BE2C (cell line): Measurements from ENCODE around the gene NR3C2.

ENCODE experiments used
- DNase-seq: peaks from one replicate; pipeline ENCODE4 v3.0.0-alpha.2; 2020
- H3K27me3 ChIP-seq: fragments of 250-450 bp; sonication (Bioruptor Pico); 2 replicates; pipeline ENCODE4 v1.5.1; 2020; ENCODE audit warnings: mild to moderate bottlenecking
- H3K36me3 ChIP-seq: fragments of 250-450 bp; sonication (Bioruptor Pico); 2 replicates; pipeline ENCODE4 v1.5.1; 2020; ENCODE audit warnings: mild to moderate bottlenecking
- H3K4me1 ChIP-seq: fragments of 250-450 bp; sonication (Bioruptor Pico); 2 replicates; pipeline ENCODE4 v1.5.1; 2020
- H3K4me3 ChIP-seq: 2 replicates; pipeline ENCODE4 v1.5.1; 2011; ENCODE audit warnings: low read depth, low read length
- H3K9me3 ChIP-seq: fragments of 250-450 bp; sonication (Bioruptor Pico); 2 replicates; pipeline ENCODE4 v1.5.1; 2020
- CTCF ChIP-seq: IDR thresholded peaks from 2 replicates; pipeline ENCODE4 v1.5.1; 2012; ENCODE audit warnings: mild to moderate bottlenecking, low read depth, low read length

NR3C2 gene

GRCh38 chr4:148227147-148227546 lies 215.1 kb downstream of the NR3C2 start:
- DNase-seq = no peak
- Histone ChIP-seq H3K27me3 (no peaks in the 10 kb centered on the region), H3K36me3 (no peaks in the 10 kb centered on the region), H3K9me3 (no peaks in the 10 kb centered on the region), H3K4me1 (no peaks in the 10 kb centered on the region), H3K4me3 (no peak overlapping the region)
- TF ChIP-seq CTCF = no peak

DNA sequence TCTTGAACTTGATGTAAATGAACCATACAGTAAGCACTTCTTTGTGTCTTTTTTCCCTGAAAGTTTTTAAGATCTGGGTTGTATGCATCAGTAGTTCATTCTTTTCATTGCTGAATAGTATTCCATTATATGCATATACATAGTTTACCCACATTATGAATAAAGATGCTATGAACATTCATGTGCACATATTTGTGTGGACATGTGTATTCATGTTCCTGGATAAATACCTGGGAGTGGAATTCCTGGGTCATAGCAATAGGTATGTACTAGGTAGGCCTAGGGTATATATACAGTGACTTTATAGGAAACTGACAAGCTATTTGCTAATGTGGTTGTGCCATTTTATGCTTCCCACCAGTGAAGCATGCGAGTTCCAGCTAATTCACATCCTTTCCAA lies 215.9 kb downstream of the NR3C2 start:
- H3K9me3 ChIP-seq = no peaks in the 10 kb centered on the region
- H3K4me3 ChIP-seq = no peak overlapping the region
- H3K27me3 ChIP-seq = no peaks in the 10 kb centered on the region
- no peaks in the 10 kb centered on the region for H3K4me1 ChIP-seq
- no peak for DNase-seq
- TF ChIP-seq CTCF = no peak
- H3K36me3 ChIP-seq = no peaks in the 10 kb centered on the region

GRCh38 chr4:148225639-148226038 lies 216.6 kb downstream of the NR3C2 start:
- H3K4me3 ChIP-seq = no peak overlapping the region
- no peaks in the 10 kb centered on the region for H3K36me3 ChIP-seq
- no peak for DNase-seq
- no peaks in the 10 kb centered on the region for H3K4me1 ChIP-seq
- TF ChIP-seq CTCF = no peak
- no peaks in the 10 kb centered on the region for H3K27me3 ChIP-seq
- H3K9me3 ChIP-seq = no peaks in the 10 kb centered on the region

DNA sequence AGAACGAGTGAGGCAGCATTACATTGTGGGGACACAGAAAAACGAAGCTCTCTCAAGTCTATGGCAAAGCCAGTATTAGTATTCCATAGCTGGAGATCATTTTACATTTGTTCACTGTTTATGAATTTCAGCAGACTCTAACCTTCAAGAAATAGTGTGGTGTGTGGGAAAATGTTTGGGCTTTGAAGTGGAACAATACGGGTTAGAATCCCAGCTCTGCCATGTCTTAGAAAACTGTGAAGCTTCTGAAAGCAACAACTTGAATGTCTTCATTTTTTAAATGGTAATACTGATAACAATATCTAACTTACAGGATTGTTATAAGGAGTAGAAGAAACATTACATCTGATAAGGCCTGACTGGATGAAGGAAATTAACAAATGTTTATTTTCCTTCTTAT lies 217.7 kb downstream of the NR3C2 start:
- no peaks in the 10 kb centered on the region for H3K27me3 ChIP-seq
- no peak overlapping the region for H3K4me3 ChIP-seq
- DNase-seq = no peak
- H3K4me1 ChIP-seq = no peaks in the 10 kb centered on the region
- no peaks in the 10 kb centered on the region for H3K36me3 ChIP-seq
- TF ChIP-seq CTCF = no peak
- no peaks in the 10 kb centered on the region for H3K9me3 ChIP-seq

DNA sequence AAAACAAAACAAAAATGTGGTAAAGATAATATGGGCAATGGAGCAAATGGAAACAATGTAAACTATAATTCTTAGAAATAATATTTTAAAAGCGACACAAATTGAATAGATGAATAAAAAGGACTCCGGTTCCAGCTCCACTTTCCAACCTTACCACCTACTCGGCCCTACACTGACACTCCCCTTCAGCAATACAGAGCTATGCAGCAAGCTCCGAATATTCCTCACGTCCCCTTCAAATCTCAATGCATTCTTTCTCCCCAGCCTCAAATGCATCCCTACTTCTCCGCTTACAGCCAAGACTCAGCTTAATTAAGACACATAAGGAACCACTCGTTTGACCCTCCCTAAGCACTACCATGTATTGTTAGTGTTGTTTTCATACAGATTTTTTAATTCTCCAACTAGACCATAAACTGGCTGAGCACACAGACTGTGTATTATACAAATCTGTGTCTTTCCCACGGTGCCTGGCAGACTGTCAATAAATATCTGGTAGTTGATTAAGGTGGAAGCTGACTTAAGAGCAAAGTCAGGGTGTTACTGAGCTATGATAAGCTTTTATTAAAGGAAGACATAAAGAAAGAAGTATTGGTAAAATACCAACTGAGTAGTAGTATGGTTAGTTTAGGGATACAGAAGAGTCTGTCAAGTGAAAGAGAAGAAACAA lies 219.1 kb downstream of the NR3C2 start:
- H3K4me3 ChIP-seq = no peak overlapping the region
- H3K9me3 ChIP-seq = no peaks in the 10 kb centered on the region
- DNase-seq = no peak
- no peaks in the 10 kb centered on the region for H3K4me1 ChIP-seq
- H3K36me3 ChIP-seq = no peaks in the 10 kb centered on the region
- no peaks in the 10 kb centered on the region for H3K27me3 ChIP-seq
- no peak for TF ChIP-seq CTCF

- no peaks in the 10 kb centered on the region for H3K9me3 ChIP-seq
- H3K27me3 ChIP-seq = no peaks in the 10 kb centered on the region
- H3K4me3 ChIP-seq = no peak overlapping the region
- no peaks in the 10 kb centered on the region for H3K36me3 ChIP-seq
- H3K4me1 ChIP-seq = peaks cover 6% of the 10 kb centered on the region
- TF ChIP-seq CTCF = no peak
- no peak for DNase-seq
These were observed 225.1 kb downstream of the NR3C2 start for GRCh38 chr4:148216866-148217814.
